IPS DF 19.7 (cell line): ENCODE measurements around the gene NTNG2.

ENCODE experiments used
- DNase-seq: peaks from one replicate; pipeline ENCODE4 v3.0.0-alpha.2; 2013; ENCODE audit warnings: low read depth, low spot score

The NTNG2 gene

GRCh38 chr9:132169672-132170392 is 8.0 kb downstream of the NTNG2 start:
- no peak for DNase-seq

GRCh38 chr9:132171702-132172101 is 9.8 kb downstream of the NTNG2 start:
- DNase-seq, result no peak

GRCh38 chr9:132172185-132172584 is 10.3 kb downstream of the NTNG2 start:
- DNase-seq, result no peak

- no peak for DNase-seq
Observed at GRCh38 chr9:132175431-132175830, 13.6 kb downstream of the NTNG2 start.

GRCh38 chr9:132176338-132176737 is 14.5 kb downstream of the NTNG2 start:
- no peak for DNase-seq

GRCh38 chr9:132181796-132182313 is 20.0 kb downstream of the NTNG2 start:
- no peak for DNase-seq

- no peak for DNase-seq
Observed at GRCh38 chr9:132182314-132183091, 20.6 kb downstream of the NTNG2 start.

- no peak for DNase-seq
Observed at GRCh38 chr9:132183134-132183533, 21.3 kb downstream of the NTNG2 start.

GRCh38 chr9:132183715-132184114 is 21.9 kb downstream of the NTNG2 start:
- DNase-seq, result no peak

- no peak for DNase-seq
Observed at GRCh38 chr9:132184124-132184523, 22.3 kb downstream of the NTNG2 start.

GRCh38 chr9:132185073-132186009 is 23.5 kb downstream of the NTNG2 start:
- DNase-seq, result no peak

GRCh38 chr9:132187121-132187620 is 25.3 kb downstream of the NTNG2 start:
- no peak for DNase-seq

GRCh38 chr9:132190966-132191365 is 29.1 kb downstream of the NTNG2 start:
- no peak for DNase-seq

GRCh38 chr9:132192728-132193127 is 30.9 kb downstream of the NTNG2 start:
- no peak for DNase-seq

GRCh38 chr9:132193227-132194124 is 31.6 kb downstream of the NTNG2 start:
- no peak for DNase-seq

GRCh38 chr9:132194508-132194907 is 32.6 kb downstream of the NTNG2 start:
- no peak for DNase-seq

GRCh38 chr9:132197315-132197714 is 35.5 kb downstream of the NTNG2 start:
- no peak for DNase-seq

GRCh38 chr9:132197856-132198550 is 36.1 kb downstream of the NTNG2 start:
- DNase-seq, result no peak

- DNase-seq, result no peak
Observed at GRCh38 chr9:132199056-132199455, 37.2 kb downstream of the NTNG2 start.

GRCh38 chr9:132200706-132201105 is 38.8 kb downstream of the NTNG2 start:
- no peak for DNase-seq
